GM21515 (cell line): ENCODE data around the gene ATP13A3.

ENCODE experiments used
- ATAC-seq: cut with Tn5 transposase; IDR thresholded peaks from one replicate; pipeline ENCODE4 v1.9.1; 2021; ENCODE audit not compliant: unreplicated experiment

ATP13A3 gene

GRCh38 chr3:194396539-194396858 lies 90.3 kb downstream of the ATP13A3 start:
- no peak for ATAC-seq

- ATAC-seq: no peak
Observed at GRCh38 chr3:194395778-194396538, 90.8 kb downstream of the ATP13A3 start.

DNA sequence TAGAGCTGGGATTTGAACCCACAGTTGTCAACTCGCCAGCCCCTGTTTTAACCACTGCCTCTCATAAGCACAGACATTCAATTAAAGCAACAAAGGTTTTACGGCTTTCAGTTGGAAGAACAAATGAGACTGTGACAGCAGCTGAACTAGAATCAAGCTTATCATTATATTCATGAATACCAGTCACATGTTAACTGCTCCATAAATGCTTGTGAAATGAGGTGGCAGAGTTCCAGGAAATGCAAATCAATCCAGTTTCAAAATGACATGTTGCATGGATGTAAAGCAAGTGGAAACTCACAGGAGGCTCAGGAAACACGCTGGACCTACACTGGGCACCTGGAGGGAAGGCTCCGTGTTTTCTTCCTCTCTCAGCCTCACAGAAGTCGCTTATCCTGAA lies 91.6 kb downstream of the ATP13A3 start:
- no peak for ATAC-seq

DNA sequence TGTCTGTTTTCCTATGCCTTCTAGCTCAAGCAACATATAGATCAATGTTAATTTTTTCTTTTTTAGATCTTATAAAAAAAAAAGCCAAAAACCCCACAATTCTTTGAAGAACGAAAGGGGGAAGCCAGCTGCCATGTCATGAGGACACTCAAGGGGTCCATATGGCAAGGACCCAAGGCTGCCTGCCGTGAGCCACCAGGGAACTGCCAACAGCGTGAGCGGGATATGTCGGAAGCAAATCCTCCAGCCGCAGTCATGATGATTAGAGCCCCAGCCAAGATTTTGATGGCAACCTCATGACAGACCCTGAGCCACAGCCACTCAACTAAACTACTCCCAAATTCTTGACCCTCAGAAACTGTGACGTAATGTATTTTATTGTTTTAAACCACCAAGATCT lies 94.2 kb downstream of the ATP13A3 start:
- ATAC-seq: no peak

DNA sequence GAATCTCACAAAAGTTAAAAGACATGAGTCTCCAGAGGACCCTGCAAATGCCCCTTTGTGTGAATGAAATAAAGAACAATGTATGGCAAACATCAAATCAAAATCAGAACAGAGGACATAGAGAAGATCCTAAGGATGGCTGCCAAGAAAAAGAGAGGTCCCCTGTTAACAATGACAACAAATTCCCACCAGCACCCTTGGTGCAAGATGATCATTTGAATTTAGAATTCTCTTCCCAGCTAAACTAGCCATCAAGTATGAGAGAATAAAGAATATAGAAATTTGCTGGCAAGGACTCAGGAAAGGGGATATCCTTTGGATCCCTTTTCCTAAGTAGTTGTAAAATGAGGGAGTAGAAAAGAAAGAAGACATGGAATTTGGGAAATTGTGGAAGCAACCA lies 96.0 kb downstream of the ATP13A3 start:
- ATAC-seq: no peak

DNA sequence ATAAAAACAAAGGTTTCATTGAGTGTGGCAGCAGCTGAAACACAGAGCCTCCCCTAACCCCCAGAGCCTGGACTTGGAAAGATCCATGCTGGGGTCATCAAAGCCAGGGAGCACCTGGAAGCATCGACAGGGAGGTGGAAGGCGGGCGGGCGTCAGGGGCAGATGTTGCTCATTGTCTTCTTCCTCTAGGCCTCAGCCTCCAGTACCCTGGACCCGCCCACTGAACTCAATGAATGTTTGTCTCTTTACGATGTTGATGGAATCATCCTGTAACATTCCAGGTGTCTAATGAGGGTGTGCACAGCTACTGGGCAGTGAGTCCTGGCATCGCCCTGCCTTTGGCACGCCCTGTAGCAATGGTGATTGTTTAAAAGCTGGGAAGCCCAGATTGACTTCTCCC lies 97.5 kb downstream of the ATP13A3 start:
- ATAC-seq: no peak

DNA sequence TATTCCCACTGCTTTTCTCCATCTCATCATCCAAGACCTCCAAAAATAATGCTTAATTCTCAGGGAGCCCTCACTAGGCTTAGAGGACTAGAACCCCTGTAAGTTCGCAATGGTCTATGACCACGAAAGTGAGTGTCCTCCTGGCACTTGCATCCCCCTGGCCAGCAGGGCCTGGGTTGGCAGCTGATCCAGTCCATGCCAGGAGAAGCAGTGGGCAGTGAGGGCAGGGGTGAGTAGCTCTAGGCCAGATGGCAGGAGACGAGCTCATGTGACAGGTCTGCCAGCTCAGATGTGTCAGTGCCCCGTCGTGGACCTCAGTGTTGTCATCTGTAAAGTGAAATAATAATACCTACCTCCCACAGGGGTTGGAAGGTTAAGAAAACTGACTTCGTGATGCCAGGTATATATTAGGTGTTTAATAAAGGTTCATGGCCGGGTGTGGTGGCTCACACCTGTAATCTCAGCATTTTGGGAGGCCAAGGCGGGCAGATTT lies 98.8 kb downstream of the ATP13A3 start:
- no peak for ATAC-seq

- ATAC-seq: no peak
Observed at GRCh38 chr3:194387276-194387675, 99.5 kb downstream of the ATP13A3 start.

DNA sequence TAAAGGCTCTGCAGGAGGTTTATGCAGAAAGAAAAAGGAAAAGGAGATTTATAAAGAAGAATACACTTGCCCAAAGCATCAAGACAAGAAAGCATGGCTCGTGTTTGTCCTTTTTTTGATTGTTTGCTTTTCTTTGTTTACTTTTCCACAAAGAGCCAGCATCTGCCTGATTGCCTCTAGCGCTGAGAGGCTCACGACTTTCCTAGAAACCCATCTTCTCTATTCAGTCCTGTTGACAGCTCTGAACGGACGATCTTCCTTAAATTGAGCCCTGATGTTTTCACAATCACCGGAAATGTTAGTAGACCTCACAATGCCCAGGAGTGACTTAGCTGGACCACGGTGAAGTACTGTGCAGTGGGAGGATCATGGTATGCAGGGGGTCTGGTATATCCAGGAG lies 100.2 kb downstream of the ATP13A3 start:
- ATAC-seq: no peak

DNA sequence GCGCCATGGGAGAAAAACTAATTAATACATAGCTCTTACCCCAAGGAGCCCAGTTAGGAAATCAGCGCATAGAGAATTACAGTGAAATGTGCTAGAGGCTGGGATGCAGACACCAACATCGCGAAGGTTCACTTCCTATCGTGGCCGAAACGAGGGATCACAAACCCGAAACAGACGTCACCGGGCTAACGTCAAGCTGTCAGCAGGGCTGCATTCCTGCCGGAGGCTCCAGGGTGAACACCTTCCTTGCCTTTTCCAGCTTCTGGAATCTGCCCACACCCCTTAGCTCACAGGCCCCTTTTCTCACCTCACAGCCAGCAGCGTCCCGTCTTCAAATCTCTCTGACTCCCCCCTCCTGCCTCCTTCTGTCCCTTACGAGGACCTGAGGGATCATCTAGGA lies 100.7 kb downstream of the ATP13A3 start:
- no peak for ATAC-seq

GRCh38 chr3:194384569-194385001 lies 102.2 kb downstream of the ATP13A3 start:
- ATAC-seq: no peak

DNA sequence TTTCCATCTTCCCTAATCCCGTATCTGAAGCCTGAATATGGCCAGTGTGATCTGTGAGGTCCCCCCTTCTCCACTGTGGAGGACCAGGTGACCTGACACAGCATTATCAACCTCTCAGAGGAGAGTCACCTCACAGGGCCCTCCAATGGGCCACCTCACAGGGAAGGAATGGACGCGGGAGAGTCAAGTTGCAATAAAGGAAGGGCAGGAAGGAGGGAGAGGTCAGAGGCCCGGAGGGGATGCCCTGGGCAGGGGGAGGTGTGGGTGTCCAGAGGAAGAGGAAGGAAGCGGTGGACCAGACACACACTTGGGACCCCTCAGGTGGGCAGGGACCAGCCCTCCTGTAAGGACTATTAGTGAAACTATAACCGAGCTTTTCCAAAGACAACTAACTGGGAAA lies 102.6 kb downstream of the ATP13A3 start:
- no peak for ATAC-seq

GRCh38 chr3:194383276-194383940 lies 103.4 kb downstream of the ATP13A3 start:
- ATAC-seq: no peak

DNA sequence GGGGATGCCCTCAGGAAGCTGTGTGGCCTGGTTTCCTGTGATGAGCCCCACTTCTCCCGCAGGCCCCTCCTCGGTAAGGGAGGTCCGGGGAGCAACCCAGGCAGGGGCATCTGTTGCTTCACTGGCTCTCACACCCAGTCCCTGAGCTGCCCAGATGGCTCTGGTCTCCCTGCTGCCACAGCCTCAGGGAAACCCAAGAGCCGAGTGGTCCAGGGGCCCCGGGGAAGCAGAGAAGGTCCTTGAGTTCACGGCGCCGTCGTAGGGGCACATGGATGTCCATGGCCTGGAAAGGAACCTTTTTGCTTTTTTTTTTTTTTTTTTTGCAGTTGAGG lies 103.9 kb downstream of the ATP13A3 start:
- ATAC-seq: no peak

DNA sequence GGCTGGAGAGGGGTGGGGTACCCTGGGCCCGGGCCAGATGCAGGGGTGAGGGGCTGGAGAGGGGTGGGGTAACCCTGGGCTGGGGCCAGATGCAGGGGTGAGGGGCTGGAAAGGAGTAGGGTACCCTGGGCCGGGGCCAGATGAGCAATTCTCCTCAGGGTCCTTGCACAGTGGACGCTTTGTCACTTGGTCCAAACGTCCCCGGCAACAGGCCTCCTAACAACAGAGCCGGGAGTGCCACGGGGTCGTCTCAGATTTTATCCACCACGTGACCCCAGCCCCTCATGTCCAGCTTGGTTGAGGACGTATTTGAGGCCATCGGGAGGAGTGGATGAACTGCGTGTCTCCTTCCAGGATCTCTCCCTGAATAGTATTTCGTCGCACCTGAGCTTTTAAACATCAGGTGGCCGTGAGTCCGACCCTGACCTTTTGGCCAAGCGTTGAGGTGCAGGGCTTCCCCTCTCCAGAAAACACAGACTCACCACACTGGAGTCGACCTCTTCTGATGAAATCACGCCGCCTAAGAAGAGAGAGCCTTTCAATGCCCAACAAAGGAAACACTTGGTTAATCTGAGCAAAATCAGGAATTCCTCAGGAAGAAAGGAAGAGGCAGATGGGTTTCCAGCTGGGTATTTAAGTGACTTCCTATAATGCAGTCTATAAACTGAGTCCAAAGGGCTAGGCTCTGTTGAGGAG lies 104.5 kb downstream of the ATP13A3 start:
- ATAC-seq: no peak

- no peak for ATAC-seq
Observed at GRCh38 chr3:194381460-194381875, 105.3 kb downstream of the ATP13A3 start.

DNA sequence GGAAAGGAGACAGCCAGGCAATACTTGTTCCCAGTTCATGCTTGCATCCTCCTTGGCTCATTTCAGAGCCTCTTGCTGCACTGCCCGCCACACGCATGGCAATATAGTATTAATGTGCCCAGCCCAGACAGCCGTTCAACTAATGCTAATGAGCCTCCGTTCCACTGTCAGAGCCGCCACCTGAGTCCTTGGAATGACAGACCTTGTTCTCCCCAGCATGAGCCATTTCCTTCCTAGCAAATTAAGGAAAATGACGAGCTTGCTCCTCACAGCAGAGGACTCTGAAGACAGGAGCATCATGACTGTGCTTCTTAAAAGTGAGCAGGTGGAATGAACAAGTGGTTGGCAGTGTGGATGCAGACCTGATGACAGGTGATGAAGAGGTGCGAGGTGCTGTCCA lies 106.5 kb downstream of the ATP13A3 start:
- no peak for ATAC-seq

GRCh38 chr3:194379651-194380050 lies 107.2 kb downstream of the ATP13A3 start:
- ATAC-seq: no peak

- ATAC-seq: no peak
Observed at GRCh38 chr3:194379231-194379630, 107.6 kb downstream of the ATP13A3 start.

- no peak for ATAC-seq
Observed at GRCh38 chr3:194377708-194378107, 109.1 kb downstream of the ATP13A3 start.

DNA sequence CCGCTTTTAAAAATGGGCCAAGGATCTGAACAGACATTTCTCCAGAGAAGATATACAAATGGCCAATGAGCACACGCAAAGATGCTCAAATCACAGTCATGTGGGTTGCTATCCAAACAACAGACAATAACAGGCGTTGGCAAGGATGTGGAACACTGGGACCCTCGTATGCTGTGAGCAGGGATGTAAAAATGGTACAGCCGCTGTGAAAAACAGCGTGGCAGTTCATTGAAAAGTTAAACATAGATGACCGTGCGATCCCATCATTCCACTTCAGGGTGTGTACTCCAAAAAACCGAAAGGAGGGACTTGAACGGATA lies 110.6 kb downstream of the ATP13A3 start:
- ATAC-seq: no peak

GRCh38 chr3:194375473-194376240 lies 111.1 kb downstream of the ATP13A3 start:
- no peak for ATAC-seq
